Measurements from ENCODE around the gene CFAP47. TPM values are rescaled to one million over a fixed set of nuclear protein-coding genes. Genes with fewer than 3 reads are reported as not detected.

The CFAP47 gene
- total and polyA plus RNA-seq, 10 donors, result 0.03 to 0.33 (median 0.15) TPM; not detected in 5

GRCh38 chrX:36334572-36334971 lies 415.0 kb downstream of the CFAP47 start:
- Histone ChIP-seq H3K36me3 (no peaks in the 10 kb centered on the region), H3K27ac (no peak overlapping the region), H3K4me3 (no peak overlapping the region), H3K4me1 (no peaks in the 10 kb centered on the region), H3K9me3 (no peaks in the 10 kb centered on the region), H3K27me3 (replicated peaks in 1 of 7) (no peaks in the 10 kb centered on the region)
- intact Hi-C loops (cut with DNase I; ENCODE audit: low total_unique reads), result no loop called here
- 60 to 90% (median 84%) methylated on average over 1 of the region's 1 CpG for WGBS, 5 donors
- TF ChIP-seq, protein P1, sequence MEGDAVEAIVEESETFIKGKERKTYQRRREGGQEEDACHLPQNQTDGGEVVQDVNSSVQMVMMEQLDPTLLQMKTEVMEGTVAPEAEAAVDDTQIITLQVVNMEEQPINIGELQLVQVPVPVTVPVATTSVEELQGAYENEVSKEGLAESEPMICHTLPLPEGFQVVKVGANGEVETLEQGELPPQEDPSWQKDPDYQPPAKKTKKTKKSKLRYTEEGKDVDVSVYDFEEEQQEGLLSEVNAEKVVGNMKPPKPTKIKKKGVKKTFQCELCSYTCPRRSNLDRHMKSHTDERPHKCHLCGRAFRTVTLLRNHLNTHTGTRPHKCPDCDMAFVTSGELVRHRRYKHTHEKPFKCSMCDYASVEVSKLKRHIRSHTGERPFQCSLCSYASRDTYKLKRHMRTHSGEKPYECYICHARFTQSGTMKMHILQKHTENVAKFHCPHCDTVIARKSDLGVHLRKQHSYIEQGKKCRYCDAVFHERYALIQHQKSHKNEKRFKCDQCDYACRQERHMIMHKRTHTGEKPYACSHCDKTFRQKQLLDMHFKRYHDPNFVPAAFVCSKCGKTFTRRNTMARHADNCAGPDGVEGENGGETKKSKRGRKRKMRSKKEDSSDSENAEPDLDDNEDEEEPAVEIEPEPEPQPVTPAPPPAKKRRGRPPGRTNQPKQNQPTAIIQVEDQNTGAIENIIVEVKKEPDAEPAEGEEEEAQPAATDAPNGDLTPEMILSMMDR (IDR thresholded peaks at IDR 0.05 in 8 of 11, conservative IDR thresholded peaks at IDR 0.05 in 3 of 11), result no peak
- TF ChIP-seq POLR2AphosphoS5 (IDR thresholded peaks at IDR 0.05), result no peak
- no peak for TF ChIP-seq POLR2A (IDR thresholded peaks at IDR 0.05)
- no peak for DNase-seq

- Histone ChIP-seq H3K9me3 (no peaks in the 10 kb centered on the region), H3K27ac (no peak overlapping the region), H3K36me3 (no peaks in the 10 kb centered on the region), H3K27me3 (replicated peaks in 1 of 7) (no peaks in the 10 kb centered on the region), H3K4me3 (no peak overlapping the region), H3K4me1 (no peaks in the 10 kb centered on the region)
- TF ChIP-seq POLR2AphosphoS5 (IDR thresholded peaks at IDR 0.05) (no peak), POLR2A (IDR thresholded peaks at IDR 0.05) (no peak)
- TF ChIP-seq, protein P1 (IDR thresholded peaks at IDR 0.05 in 8 of 11, conservative IDR thresholded peaks at IDR 0.05 in 3 of 11), result no peak
- intact Hi-C loops (cut with DNase I; ENCODE audit: low total_unique reads), result no loop called here
- WGBS, 5 donors, result 67 to 85% (median 78%) methylated on average over 3 of the region's 3 CpGs
- no peak for DNase-seq
Measured at GRCh38 chrX:36336751-36337150, 417.2 kb downstream of the CFAP47 start.

GRCh38 chrX:36344301-36344700 lies 424.8 kb downstream of the CFAP47 start:
- 50 to 92% (median 71%) methylated on average over 1 of the region's 1 CpG for WGBS, 5 donors
- intact Hi-C loops (cut with DNase I; ENCODE audit: low total_unique reads), result no loop called here
- H3K27ac ChIP-seq, result no peak overlapping the region
- no peak for DNase-seq
- peaks cover 0 to 9% (median 0%) of the 10 kb centered on the region in 8 donors for H3K9me3 ChIP-seq
- no peak overlapping the region for H3K4me3 ChIP-seq
- TF ChIP-seq POLR2A (IDR thresholded peaks at IDR 0.05), result no peak
- no peak for TF ChIP-seq POLR2AphosphoS5 (IDR thresholded peaks at IDR 0.05)
- TF ChIP-seq, protein P1 (IDR thresholded peaks at IDR 0.05 in 8 of 11, conservative IDR thresholded peaks at IDR 0.05 in 3 of 11), result no peak
- no peaks in the 10 kb centered on the region for H3K4me1 ChIP-seq
- H3K27me3 ChIP-seq (replicated peaks in 1 of 7), result no peaks in the 10 kb centered on the region
- H3K36me3 ChIP-seq, result no peaks in the 10 kb centered on the region

GRCh38 chrX:36348509-36348908 lies 429.0 kb downstream of the CFAP47 start:
- Histone ChIP-seq H3K27ac (no peak overlapping the region), H3K36me3 (no peaks in the 10 kb centered on the region), H3K4me3 (no peak overlapping the region), H3K9me3 (peaks cover 0 to 1% (median 0%) of the 10 kb centered on the region in 8 donors), H3K27me3 (replicated peaks in 1 of 7) (no peaks in the 10 kb centered on the region), H3K4me1 (no peaks in the 10 kb centered on the region)
- intact Hi-C loops (cut with DNase I; ENCODE audit: low total_unique reads), result no loop called here
- TF ChIP-seq POLR2AphosphoS5 (IDR thresholded peaks at IDR 0.05) (no peak), POLR2A (IDR thresholded peaks at IDR 0.05) (no peak)
- TF ChIP-seq, protein P1 (IDR thresholded peaks at IDR 0.05 in 8 of 11, conservative IDR thresholded peaks at IDR 0.05 in 3 of 11), result no peak
- no peak for DNase-seq
- 69 to 93% (median 83%) methylated on average over 1 of the region's 1 CpG for WGBS, 5 donors

All from spleen (tissue), 11 donors.